ENCODE measurements around the gene GM2A. TPM values are rescaled to one million over a fixed set of nuclear protein-coding genes. Genes with fewer than 3 reads are reported as not detected.

Gene GM2A
- polyA plus RNA-seq, 3 donors = 22.2 to 57.9 (median 28.0) TPM

DNA sequence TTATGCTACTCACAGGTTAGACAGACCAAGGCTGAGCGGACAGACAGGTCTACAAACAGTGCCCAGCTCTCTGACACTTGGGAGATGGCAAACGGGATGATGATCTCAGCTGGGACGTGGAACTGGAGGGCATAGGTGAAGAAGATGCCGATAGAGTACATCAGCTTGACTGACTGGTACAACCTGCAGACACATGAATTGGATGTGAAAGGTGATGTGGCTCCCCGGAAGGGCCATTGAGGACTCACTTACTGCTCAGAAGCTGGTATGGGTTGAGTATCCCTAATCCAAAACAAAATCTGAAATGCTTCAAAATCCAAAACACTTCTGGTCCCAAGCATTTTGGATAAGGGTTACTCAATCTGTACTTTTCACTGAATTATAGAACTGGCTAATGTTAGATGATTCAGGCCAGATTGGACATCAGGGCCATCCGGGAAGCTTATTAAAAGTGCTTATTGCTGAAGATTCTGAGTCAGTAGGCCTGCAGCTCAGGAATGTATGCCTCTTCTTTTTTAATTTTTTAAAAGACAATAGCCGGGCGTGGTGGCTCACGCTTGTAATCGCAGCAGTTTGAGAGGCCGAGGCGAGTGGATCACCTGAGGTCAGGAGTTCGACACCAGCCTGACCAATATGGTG lies 28.1 kb downstream of the GM2A start:
- H3K36me3 Mint-ChIP-seq = peaks cover under 1 to 1% of the 10 kb centered on the region in 2 donors
- intact Hi-C loops (cut with micrococcal nuclease) = no loop called here
- H4K20me1 ChIP-seq (ENCODE audit: insufficient read depth, low read length) = no peaks in the 10 kb centered on the region
- no peaks in the 10 kb centered on the region for H3K79me2 ChIP-seq (ENCODE audit: insufficient read depth, low read length)
- H2AFZ ChIP-seq (ENCODE audit: insufficient read depth, low read depth, low read length, poor library complexity, severe bottlenecking) = no peak overlapping the region
- H3K9ac ChIP-seq (ENCODE audit: insufficient read depth, low read length, poor library complexity, severe bottlenecking) = no peak overlapping the region
- H3K4me1 ChIP-seq (ENCODE audit: control insufficient read depth in 1 of 2, insufficient read depth in 2 of 2, low read length in 2 of 2) = no peaks in the 10 kb centered on the region
- TF ChIP-seq CTCF (IDR thresholded peaks at IDR 0.05) = no peak
- no peaks in the 10 kb centered on the region for H3K36me3 ChIP-seq (replicated peaks in 1 of 2; ENCODE audit: control insufficient read depth in 1 of 2, insufficient read depth in 2 of 2, low read length in 2 of 2)
- no peaks in the 10 kb centered on the region for H3K9me3 ChIP-seq (replicated peaks in 1 of 2; ENCODE audit: control insufficient read depth in 1 of 2, insufficient read depth in 1 of 2, low read length in 2 of 2)
- no peaks in the 10 kb centered on the region for H3K4me1 Mint-ChIP-seq
- H3K4me3 ChIP-seq (replicated peaks in 1 of 3; ENCODE audit: low read depth in 2 of 3, low read length in 3 of 3) = no peak overlapping the region
- WGBS (ENCODE audit: insufficient coverage) = 95% methylated on average over 12 of the region's 13 CpGs
- H3K27me3 ChIP-seq (ENCODE audit: control insufficient read depth in 2 of 2, insufficient read depth in 2 of 2, low read length in 2 of 2) = no peaks in the 10 kb centered on the region
- H3K9me3 Mint-ChIP-seq = no peaks in the 10 kb centered on the region
- no peak overlapping the region for H3K27ac Mint-ChIP-seq
- peaks cover 1 to 12% (median 3%) of the 10 kb centered on the region in 3 donors for H3K27me3 Mint-ChIP-seq (ENCODE audit: low read depth in 3 of 3)
- H3K4me3 Mint-ChIP-seq = no peak overlapping the region
- DNase-seq = no peak
- H3K4me2 ChIP-seq (replicated peaks; ENCODE audit: extremely low read depth, low read length, poor library complexity, severe bottlenecking) = no peak overlapping the region
- no peak overlapping the region for H3K27ac ChIP-seq (ENCODE audit: low read depth in 1 of 2, low read length in 2 of 2)

DNA sequence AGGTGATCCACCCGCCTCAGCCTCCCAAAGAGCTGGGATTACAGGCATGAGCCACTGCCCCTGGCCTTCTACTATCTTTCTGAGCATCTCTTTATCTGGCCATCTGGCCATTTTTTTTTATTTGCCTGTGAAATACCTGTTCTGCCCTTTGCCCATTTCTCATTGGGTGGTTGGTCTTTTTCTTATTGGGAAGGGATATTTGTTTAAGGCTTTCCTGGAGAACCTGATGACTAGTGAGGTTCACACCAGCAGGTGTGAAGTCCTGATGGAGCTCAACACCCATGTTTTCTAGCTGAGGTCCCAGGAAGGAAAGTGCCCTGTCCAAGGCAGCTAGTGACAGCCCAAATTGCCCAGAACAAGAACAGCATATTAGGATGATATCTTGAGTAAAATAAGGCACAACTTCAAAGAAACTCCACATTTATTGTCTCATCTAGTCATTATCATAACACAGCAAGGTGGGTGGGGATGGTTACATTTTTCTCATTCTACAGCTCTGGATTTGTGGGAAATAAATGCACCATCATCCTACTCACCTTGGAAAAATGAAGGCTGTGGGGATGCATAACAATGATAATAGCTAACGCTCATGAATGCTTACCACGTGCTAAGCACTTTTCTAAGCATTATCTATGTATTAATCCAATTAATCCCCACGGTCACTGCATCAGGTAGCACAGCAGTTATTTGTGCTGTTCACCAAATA lies 30.3 kb downstream of the GM2A start:
- H3K9me3 ChIP-seq (replicated peaks in 1 of 2; ENCODE audit: control insufficient read depth in 1 of 2, insufficient read depth in 1 of 2, low read length in 2 of 2) = no peaks in the 10 kb centered on the region
- no peak overlapping the region for H3K9ac ChIP-seq (ENCODE audit: insufficient read depth, low read length, poor library complexity, severe bottlenecking)
- Mint-ChIP-seq H3K4me1 (no peaks in the 10 kb centered on the region), H3K9me3 (no peaks in the 10 kb centered on the region), H3K36me3 (no peaks in the 10 kb centered on the region), H3K4me3 (no peak overlapping the region), H3K27ac (no peak overlapping the region), H3K27me3 (ENCODE audit: low read depth in 3 of 3) (peaks cover 3 to 8% (median 6%) of the 10 kb centered on the region in 3 donors)
- H3K36me3 ChIP-seq (replicated peaks in 1 of 2; ENCODE audit: control insufficient read depth in 1 of 2, insufficient read depth in 2 of 2, low read length in 2 of 2) = no peaks in the 10 kb centered on the region
- no peak overlapping the region for H2AFZ ChIP-seq (ENCODE audit: insufficient read depth, low read depth, low read length, poor library complexity, severe bottlenecking)
- no peaks in the 10 kb centered on the region for H3K4me1 ChIP-seq (ENCODE audit: control insufficient read depth in 1 of 2, insufficient read depth in 2 of 2, low read length in 2 of 2)
- no peaks in the 10 kb centered on the region for H3K27me3 ChIP-seq (ENCODE audit: control insufficient read depth in 2 of 2, insufficient read depth in 2 of 2, low read length in 2 of 2)
- H4K20me1 ChIP-seq (ENCODE audit: insufficient read depth, low read length) = no peaks in the 10 kb centered on the region
- H3K27ac ChIP-seq (ENCODE audit: low read depth in 1 of 2, low read length in 2 of 2) = no peak overlapping the region
- H3K79me2 ChIP-seq (ENCODE audit: insufficient read depth, low read length) = no peaks in the 10 kb centered on the region
- DNase-seq = no peak
- WGBS (ENCODE audit: insufficient coverage) = 100% methylated on average over 3 of the region's 4 CpGs
- H3K4me3 ChIP-seq (replicated peaks in 1 of 3; ENCODE audit: low read depth in 2 of 3, low read length in 3 of 3) = no peak overlapping the region
- no peak overlapping the region for H3K4me2 ChIP-seq (replicated peaks; ENCODE audit: extremely low read depth, low read length, poor library complexity, severe bottlenecking)
- TF ChIP-seq CTCF (IDR thresholded peaks at IDR 0.05) = no peak
- intact Hi-C loops (cut with micrococcal nuclease) = no loop called here
